ENCODE results near the gene SRRT. TPM values are rescaled to one million over a fixed set of nuclear protein-coding genes. Genes with fewer than 3 reads are reported as not detected.
"Not testable (repeated sequence)": the region's sequence is repeated elsewhere in the genome, so short reads cannot be mapped to it uniquely, and the experiment has no call there.

Gene SRRT
- total and polyA plus RNA-seq, 4 donors, result 27.2 to 45.0 (median 30.3) TPM

DNA sequence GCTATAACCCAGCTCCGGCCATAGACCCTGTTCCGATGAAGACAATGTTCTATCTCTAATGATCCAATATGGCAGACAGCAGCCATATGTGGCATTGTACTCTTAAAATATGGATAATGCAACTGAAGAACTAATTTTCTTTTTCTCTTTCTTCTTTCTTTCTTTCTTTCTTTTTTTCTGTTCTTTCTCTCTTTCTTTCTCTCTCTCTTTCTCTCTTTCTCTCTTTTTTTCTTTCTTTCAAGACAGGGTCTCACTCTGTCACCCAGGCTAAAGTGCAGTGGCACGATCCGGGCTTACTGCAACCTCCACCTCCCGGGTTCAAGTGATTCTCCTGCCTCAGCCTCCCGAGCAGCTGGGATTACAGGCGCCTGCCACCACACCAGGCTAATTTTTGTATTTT, 61.3 kb downstream of the SRRT start:
- DNase-seq (ENCODE audit: low spot score); H3K9me3 ChIP-seq (ENCODE audit: control insufficient read depth in 4 of 4, low read length in 3 of 4); H3K36me3 ChIP-seq (ENCODE audit: control insufficient read depth in 4 of 4, insufficient read depth in 3 of 4, low read depth in 1 of 4, low read length in 3 of 4); H3K4me3 ChIP-seq (ENCODE audit: low read depth in 1 of 3, low read length in 3 of 3); H3K4me1 ChIP-seq (ENCODE audit: control insufficient read depth in 4 of 4, insufficient read depth in 4 of 4, low read length in 3 of 4); H3K27ac ChIP-seq (ENCODE audit: low read depth in 1 of 2, low read length in 2 of 2); H3K27me3 ChIP-seq (ENCODE audit: control insufficient read depth in 4 of 4, insufficient read depth in 4 of 4, low read length in 3 of 4); H3K9ac ChIP-seq (ENCODE audit: low read depth in 1 of 2, low read length in 2 of 2): not testable (repeated sequence)
- WGBS, result 95% methylated on average over 7 of the region's 7 CpGs

Small RNA genes lying within 50 kb of the gene (small RNA-seq; reads per million reads assigned to genes)
- gene RN7SL549P (not detected), gene RPS29P15 (not detected)

Other genes starting within 250 kb of the SRRT start
- 100 to 1,000 TPM; 276 to 358 TPM for gene TFR2, start 233.6 kb upstream of the SRRT start, total RNA-seq
- gene TFR2, start 233.6 kb upstream of the SRRT start, polyA plus RNA-seq, result 100 to 1,000 TPM; 354 to 663 TPM
- not detected for gene ACTL6B, start 218.7 kb upstream of the SRRT start, total RNA-seq
- gene ACTL6B, start 218.7 kb upstream of the SRRT start, polyA plus RNA-seq, result not detected
- gene GNB2, start 201.4 kb upstream of the SRRT start, total RNA-seq, result 10 to 100 TPM; 57.9 to 88.5 TPM
- 100 to 1,000 TPM in 1 of 2 donors, 10 to 100 TPM in 1; 37.6 to 133 TPM for gene GNB2, start 201.4 kb upstream of the SRRT start, polyA plus RNA-seq
- gene GIGYF1, start 180.9 kb upstream of the SRRT start, total RNA-seq, result 10 to 100 TPM; 12.7 TPM
- 1 to 10 TPM; 6.8 to 7.5 TPM for gene GIGYF1, start 180.9 kb upstream of the SRRT start, polyA plus RNA-seq
- 10 to 100 TPM; 19.1 to 36.6 TPM for gene POP7, start 169.0 kb upstream of the SRRT start, total RNA-seq
- 10 to 100 TPM; 31.1 to 40.1 TPM for gene POP7, start 169.0 kb upstream of the SRRT start, polyA plus RNA-seq
- 1 to 10 TPM; 1.3 to 1.5 TPM for gene EPO, start 154.6 kb upstream of the SRRT start, total RNA-seq
- 10 to 100 TPM in 1 of 2 donors, 1 to 10 TPM in 1; 5.3 to 22.9 TPM for gene EPO, start 154.6 kb upstream of the SRRT start, polyA plus RNA-seq
- gene ZAN, start 141.5 kb upstream of the SRRT start, total RNA-seq, result under 1 TPM in 1 of 2 donors, not detected in 1; under 0.01 TPM
- gene ZAN, start 141.5 kb upstream of the SRRT start, polyA plus RNA-seq, result under 1 TPM in 1 of 2 donors, not detected in 1; 0.08 TPM
- gene EPHB4, start 47.6 kb upstream of the SRRT start, total RNA-seq, result 10 to 100 TPM; 48.6 to 53.0 TPM
- 10 to 100 TPM; 14.4 to 51.3 TPM for gene EPHB4, start 47.6 kb upstream of the SRRT start, polyA plus RNA-seq
- 10 to 100 TPM; 10.5 to 17.2 TPM for gene SLC12A9, start 22.4 kb upstream of the SRRT start, total RNA-seq
- gene SLC12A9, start 22.4 kb upstream of the SRRT start, polyA plus RNA-seq, result 1 to 10 TPM; 1.8 to 8.4 TPM
- 10 to 100 TPM; 14.6 to 18.6 TPM for gene TRIP6, start 7.7 kb upstream of the SRRT start, total RNA-seq
- 10 to 100 TPM; 17.7 to 30.7 TPM for gene TRIP6, start 7.7 kb upstream of the SRRT start, polyA plus RNA-seq
- 1 to 10 TPM; 3.1 to 4.9 TPM for gene UFSP1, start 14.6 kb downstream of the SRRT start, total RNA-seq
- gene UFSP1, start 14.6 kb downstream of the SRRT start, polyA plus RNA-seq, result 1 to 10 TPM; 2.3 to 3.4 TPM
- 10 to 100 TPM in 1 of 2 donors, under 1 TPM in 1; 0.25 to 17.6 TPM for gene ACHE, start 20.8 kb downstream of the SRRT start, total RNA-seq
- gene ACHE, start 20.8 kb downstream of the SRRT start, polyA plus RNA-seq, result under 1 TPM; 0.15 to 0.17 TPM
- gene MUC3A, start 74.4 kb downstream of the SRRT start, total RNA-seq, result under 1 TPM; 0.25 to 0.79 TPM
- 1 to 10 TPM in 1 of 2 donors, under 1 TPM in 1; 0.95 to 2.9 TPM for gene MUC3A, start 74.4 kb downstream of the SRRT start, polyA plus RNA-seq
- gene MUC12, start 94.5 kb downstream of the SRRT start, total RNA-seq, result not detected
- gene MUC12, start 94.5 kb downstream of the SRRT start, polyA plus RNA-seq, result under 1 TPM in 1 of 2 donors, not detected in 1; 0.16 TPM
- gene MUC17, start 145.0 kb downstream of the SRRT start, total RNA-seq, result not detected
- not detected for gene MUC17, start 145.0 kb downstream of the SRRT start, polyA plus RNA-seq
- 10 to 100 TPM in 1 of 2 donors, 1 to 10 TPM in 1; 9.2 to 15.6 TPM for gene TRIM56, start 210.4 kb downstream of the SRRT start, total RNA-seq
- 1 to 10 TPM; 4.8 to 6.1 TPM for gene TRIM56, start 210.4 kb downstream of the SRRT start, polyA plus RNA-seq

Measured in liver (tissue), 10 donors.